ENCODE data around the gene PDE6D.
"Not testable (repeated sequence)": the region's sequence is repeated elsewhere in the genome, so short reads cannot be mapped to it uniquely, and the experiment has no call there.

- not testable (repeated sequence) for TF ChIP-seq CTCF (IDR thresholded peaks at IDR 0.05; ENCODE audit: borderline replicate concordance, extremely low read depth, low read length, poor library complexity, severe bottlenecking); EZH2 (IDR thresholded peaks at IDR 0.05; ENCODE audit: borderline replicate concordance, low read depth, low read length, severe bottlenecking)
Observed at GRCh38 chr2:231748153-231748896, 32.8 kb downstream of the PDE6D start.
